ENCODE data around the gene TMEM208. TPM values are rescaled to one million over a fixed set of nuclear protein-coding genes. Genes with fewer than 3 reads are reported as not detected.

TMEM208 gene
- total RNA-seq, 1 donor = 17.3 TPM

DNA sequence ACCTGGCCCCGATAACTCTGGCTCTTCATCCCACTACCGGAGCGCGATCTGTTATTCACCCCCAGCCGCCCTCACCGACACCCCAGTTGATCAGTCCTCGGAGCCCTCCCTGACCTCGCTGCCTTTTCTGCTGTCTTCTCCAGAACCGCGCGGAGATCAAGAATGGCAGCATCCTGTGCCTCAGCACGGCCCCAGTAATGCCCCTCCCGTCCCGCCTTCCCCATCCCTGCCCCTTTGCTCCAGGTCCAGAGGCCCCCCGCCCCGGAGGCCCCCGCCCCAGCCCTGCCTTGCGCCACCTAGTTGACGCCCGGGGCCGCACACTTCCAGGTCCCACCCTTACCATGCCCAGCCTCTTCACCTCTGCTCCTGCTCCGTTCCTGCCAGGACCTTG, 27.1 kb upstream of the TMEM208 start:
- H3K4me3 ChIP-seq (ENCODE audit: low read length) = no peak overlapping the region
- H3K4me1 ChIP-seq (ENCODE audit: insufficient read depth, low read length) = no peaks in the 10 kb centered on the region
- H3K9me3 ChIP-seq (ENCODE audit: low read depth, low read length) = no peaks in the 10 kb centered on the region
- H3K27me3 ChIP-seq (ENCODE audit: insufficient read depth, low read length) = no peaks in the 10 kb centered on the region

DNA sequence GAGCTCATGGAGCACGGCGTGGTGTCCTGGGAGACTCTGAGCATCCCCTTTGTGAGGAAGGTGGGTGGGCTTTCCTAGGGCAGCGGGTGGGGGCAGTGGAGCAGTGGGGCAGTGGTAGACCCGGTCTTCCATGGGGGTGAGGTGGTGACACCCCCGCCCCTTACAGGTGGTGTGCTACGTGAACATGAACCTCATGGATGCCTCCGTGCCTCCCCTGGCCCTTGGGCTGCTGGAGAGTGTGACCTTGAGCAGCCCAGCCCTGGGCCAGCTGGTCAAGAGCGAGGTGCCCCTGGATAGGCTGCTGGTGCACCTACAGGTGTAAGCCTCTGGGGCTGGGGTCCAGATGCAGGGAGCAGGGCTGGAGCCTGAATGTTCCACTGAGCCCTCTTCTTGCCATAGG, 26.4 kb upstream of the TMEM208 start:
- Histone ChIP-seq H3K4me3 (ENCODE audit: low read length) (no peak overlapping the region), H3K9me3 (ENCODE audit: low read depth, low read length) (no peaks in the 10 kb centered on the region), H3K4me1 (ENCODE audit: insufficient read depth, low read length) (no peaks in the 10 kb centered on the region), H3K27me3 (ENCODE audit: insufficient read depth, low read length) (no peaks in the 10 kb centered on the region)

DNA sequence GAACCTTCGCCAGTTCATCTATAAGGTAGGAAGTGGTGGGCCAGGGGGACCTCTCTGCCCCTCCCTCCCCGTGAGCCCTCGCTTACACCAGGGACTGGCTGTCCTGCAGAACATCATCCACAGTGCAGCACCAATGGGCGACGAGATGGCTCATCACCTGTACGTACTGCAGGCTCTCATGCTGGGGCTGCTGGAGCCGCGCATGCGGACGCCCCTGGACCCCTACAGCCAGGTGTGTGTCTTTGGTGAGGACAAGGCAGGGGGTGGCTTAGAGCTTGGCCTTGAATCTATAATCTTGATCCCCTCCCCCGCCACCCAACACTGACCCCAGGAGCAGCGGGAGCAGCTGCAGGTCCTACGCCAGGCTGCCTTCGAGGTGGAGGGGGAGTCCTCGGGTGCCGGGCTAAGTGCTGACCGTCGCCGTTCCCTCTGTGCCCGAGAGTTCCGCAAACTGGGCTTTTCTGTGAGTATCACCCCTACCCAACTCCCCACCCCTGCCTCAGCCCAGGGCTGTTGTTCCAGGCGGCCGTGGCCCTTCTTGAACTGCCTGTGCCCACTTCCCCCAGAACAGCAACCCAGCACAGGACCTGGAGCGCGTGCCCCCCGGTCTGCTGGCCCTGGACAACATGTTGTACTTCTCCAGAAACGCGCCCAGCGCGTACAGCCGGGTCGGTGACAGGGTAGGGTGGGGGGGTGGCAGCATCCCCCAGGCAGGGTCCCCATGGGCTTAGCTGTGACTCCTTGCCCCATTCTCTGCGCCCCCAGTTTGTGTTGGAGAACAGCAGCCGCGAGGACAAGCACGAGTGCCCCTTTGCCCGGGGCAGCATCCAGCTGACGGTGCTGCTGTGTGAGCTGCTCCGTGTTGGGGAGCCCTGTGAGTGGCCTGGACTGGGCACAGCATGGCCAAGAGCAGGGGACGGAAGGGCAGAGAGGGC, 25.3 kb upstream of the TMEM208 start:
- Histone ChIP-seq H3K4me1 (ENCODE audit: insufficient read depth, low read length) (no peaks in the 10 kb centered on the region), H3K27me3 (ENCODE audit: insufficient read depth, low read length) (no peaks in the 10 kb centered on the region), H3K9me3 (ENCODE audit: low read depth, low read length) (no peaks in the 10 kb centered on the region), H3K4me3 (ENCODE audit: low read length) (no peak overlapping the region)

DNA sequence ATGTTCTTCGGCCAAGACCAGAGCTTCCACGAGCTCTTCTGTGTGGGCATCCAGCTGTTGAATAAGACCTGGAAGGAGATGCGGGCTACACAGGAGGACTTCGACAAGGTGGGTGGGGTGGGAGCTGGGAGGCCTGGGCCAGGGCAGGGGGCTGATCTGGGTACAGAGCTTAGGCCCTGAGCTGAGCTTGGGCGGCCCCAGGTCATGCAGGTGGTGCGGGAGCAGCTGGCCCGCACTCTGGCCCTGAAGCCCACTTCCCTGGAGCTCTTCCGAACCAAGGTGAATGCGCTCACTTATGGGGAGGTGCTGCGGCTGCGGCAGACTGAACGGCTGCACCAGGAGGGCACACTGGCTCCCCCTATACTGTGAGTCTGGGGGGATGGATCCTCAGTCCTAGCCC, 24.5 kb upstream of the TMEM208 start:
- no peak overlapping the region for H3K4me3 ChIP-seq (ENCODE audit: low read length)
- no peaks in the 10 kb centered on the region for H3K9me3 ChIP-seq (ENCODE audit: low read depth, low read length)
- no peaks in the 10 kb centered on the region for H3K27me3 ChIP-seq (ENCODE audit: insufficient read depth, low read length)
- no peaks in the 10 kb centered on the region for H3K4me1 ChIP-seq (ENCODE audit: insufficient read depth, low read length)

DNA sequence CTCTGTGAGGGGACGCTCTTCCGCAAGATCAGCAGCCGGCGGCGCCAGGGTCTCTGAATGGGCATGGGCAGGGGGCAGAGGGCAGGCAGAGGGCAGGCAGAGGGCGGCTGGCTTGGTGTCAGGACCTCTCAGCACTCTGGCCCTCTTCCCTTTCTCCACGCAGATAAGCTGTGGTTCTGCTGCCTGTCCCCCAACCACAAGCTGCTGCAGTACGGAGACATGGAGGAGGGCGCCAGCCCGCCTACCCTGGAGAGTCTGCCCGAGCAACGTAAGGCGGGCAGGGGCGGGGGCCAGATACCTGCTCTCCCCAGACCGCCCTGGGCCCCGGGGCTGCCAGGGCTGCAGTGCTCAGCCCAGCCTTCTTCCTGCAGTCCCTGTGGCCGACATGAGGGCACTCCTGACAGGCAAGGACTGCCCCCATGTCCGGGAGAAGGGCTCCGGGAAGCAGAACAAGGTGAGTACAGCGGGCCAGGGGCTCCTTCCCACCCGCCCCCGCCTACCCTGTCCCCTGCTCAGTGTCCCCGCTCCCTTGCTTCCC, 23.9 kb upstream of the TMEM208 start:
- Histone ChIP-seq H3K4me1 (ENCODE audit: insufficient read depth, low read length) (no peaks in the 10 kb centered on the region), H3K9me3 (ENCODE audit: low read depth, low read length) (no peaks in the 10 kb centered on the region), H3K27me3 (ENCODE audit: insufficient read depth, low read length) (no peaks in the 10 kb centered on the region), H3K4me3 (ENCODE audit: low read length) (no peak overlapping the region)

DNA sequence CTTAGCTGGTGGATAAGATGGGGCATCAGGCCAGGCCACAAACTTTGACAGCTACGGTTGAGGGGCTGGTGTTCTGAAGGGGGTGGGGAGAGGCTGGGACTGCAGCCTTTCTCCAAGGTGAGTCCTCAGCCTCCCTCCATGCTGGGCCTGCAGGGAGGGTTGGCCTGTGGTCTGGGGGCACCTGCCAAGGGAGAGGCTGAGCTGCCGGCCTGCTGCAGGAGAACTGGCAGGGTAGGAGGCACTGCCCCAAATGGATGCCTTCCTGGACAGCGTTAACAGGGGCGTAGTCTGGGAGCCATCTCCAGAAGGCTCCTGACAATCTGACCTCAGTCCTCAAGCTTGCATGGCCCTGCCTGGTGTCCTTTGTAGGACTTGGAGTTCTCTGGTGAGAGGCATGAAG, 22.9 kb upstream of the TMEM208 start:
- Histone ChIP-seq H3K4me3 (ENCODE audit: low read length) (no peak overlapping the region), H3K9me3 (ENCODE audit: low read depth, low read length) (no peaks in the 10 kb centered on the region), H3K27me3 (ENCODE audit: insufficient read depth, low read length) (no peaks in the 10 kb centered on the region), H3K4me1 (ENCODE audit: insufficient read depth, low read length) (no peaks in the 10 kb centered on the region)

DNA sequence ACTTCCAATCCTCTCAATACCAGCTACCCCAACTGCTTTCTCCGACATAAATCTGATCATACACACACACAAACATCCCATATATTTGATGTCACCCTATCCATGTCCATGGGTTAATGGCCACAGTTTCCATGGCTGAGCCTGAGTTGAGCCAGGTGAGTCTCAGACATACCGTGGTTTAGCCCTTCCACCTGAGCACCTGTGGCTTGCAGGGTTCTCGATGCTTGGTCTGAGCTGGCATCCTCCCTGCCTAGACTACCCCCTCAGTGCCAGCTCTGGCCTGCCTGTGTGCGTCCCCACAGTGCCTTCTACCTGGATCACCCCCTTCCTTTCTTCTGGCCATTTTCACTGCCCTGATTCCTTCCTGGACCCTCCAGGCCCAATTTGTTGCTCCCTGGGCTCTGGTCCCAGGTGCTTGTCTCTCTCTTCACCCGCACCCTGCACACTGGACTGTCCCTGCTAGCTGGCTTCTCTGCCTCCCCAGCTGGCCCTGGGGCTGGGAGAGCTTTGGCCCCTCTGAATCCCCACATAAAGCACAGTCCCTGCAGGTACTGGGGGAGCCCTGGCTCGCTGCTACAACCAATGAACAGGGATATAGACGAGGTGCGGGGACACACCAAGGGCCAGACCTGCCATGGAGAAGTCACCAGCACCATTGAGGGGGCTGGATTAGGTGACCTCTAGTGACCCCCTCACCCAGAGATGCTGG, 20.6 kb upstream of the TMEM208 start:
- Histone ChIP-seq H3K9me3 (ENCODE audit: low read depth, low read length) (no peaks in the 10 kb centered on the region), H3K4me3 (ENCODE audit: low read length) (no peak overlapping the region), H3K4me1 (ENCODE audit: insufficient read depth, low read length) (no peaks in the 10 kb centered on the region), H3K27me3 (ENCODE audit: insufficient read depth, low read length) (no peaks in the 10 kb centered on the region)

DNA sequence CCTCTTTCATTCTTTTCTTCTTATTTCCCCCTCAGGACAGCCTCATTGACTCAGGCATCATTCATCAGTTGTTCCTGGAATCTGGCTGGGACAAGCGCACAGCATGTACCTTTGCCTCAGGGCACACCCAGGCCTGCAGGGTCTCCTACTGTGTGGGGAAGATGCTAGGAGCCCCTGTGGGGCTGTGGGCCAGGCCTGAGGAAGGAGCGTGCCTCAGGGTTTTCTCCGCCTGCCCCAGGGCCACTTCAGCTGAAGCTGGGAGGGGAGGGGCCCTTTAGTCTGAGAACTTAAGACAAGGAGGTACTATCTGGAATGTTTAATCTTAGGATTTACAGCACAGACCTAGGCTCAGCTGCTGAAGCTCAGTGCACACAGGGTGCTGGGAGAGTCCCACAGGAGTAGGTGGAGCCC, 20.1 kb upstream of the TMEM208 start:
- H3K4me3 ChIP-seq (ENCODE audit: low read length) = no peak overlapping the region
- H3K9me3 ChIP-seq (ENCODE audit: low read depth, low read length) = no peaks in the 10 kb centered on the region
- H3K4me1 ChIP-seq (ENCODE audit: insufficient read depth, low read length) = no peaks in the 10 kb centered on the region
- no peaks in the 10 kb centered on the region for H3K27me3 ChIP-seq (ENCODE audit: insufficient read depth, low read length)

DNA sequence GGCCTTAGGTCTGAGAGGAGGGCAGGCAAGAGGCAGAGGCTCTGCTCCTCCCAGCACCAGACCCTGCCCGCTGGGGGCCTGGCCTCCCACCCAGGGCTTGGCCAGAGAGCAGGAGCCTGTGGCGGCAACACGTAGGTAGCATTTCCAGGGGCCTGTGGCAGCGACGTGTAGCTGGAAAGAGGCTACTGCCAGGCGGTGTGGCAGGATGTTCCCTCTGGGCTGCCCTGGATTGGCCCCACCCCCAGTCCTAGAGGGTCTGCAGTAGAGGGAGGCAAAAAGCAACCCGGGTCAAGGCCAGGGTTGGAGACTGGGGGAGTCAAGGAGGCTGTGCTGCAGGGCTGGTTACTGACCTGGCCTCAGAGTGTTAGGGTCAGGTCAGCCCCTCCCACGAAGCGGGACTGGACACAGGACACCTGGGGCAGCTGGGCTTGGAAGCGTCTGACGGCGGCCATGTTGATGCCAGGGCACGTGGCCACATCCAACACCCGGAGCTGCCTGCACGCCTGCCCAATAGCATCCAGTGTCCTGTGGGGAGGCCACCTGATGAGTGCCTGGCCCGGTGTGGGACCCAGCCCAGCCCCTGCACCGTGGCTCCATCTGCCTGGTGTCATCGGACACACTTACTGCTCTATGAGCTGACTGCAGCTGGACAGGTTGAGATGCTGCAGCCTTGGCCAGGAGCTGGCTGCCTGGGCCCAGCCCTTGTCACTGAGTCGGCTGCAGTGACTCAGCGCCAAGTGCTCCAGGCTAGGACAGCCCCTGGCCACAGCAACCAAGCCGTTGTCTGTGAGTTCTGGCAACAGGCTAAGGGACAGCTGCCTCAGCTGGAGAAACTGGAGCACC, 19.5 kb upstream of the TMEM208 start:
- no peaks in the 10 kb centered on the region for H3K9me3 ChIP-seq (ENCODE audit: low read depth, low read length)
- H3K4me1 ChIP-seq (ENCODE audit: insufficient read depth, low read length) = no peaks in the 10 kb centered on the region
- H3K27me3 ChIP-seq (ENCODE audit: insufficient read depth, low read length) = no peaks in the 10 kb centered on the region
- H3K4me3 ChIP-seq (ENCODE audit: low read length) = no peak overlapping the region

DNA sequence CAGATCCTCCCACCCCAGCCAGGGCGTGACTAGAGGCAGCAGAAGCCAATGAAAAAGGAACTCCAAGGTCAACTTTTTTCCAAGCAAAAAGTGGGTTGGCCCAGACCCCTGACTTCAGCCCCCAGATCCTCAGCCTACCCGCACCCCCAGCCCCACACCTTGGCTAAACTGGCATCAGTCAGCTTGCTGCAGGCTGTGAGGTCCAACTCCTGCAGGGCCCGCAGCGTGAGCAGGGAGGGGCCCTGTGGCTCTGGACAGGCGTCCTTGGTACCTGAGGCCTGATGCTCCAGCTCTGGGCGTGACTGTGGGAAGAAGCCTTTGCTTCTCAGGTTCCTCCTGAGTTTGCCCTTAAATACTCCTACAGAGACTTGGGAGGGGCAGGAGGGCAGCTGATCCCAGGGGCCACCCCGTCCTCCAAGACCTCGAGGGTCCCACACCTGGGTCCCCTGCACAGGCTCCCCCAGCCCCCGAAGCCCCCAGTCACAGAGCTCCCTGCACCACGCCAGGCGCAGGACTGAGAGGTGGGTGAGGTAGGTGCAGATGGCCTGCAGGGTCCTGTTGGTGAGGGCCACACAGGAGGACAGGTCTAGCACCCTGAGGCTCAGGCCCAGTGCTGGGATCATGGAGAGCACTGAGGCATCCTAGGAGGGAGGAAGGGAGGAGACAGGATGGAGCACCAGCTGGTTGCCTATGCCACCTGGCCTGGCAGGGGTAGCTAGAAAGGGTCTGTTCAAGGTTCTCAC, 18.6 kb upstream of the TMEM208 start:
- Histone ChIP-seq H3K4me1 (ENCODE audit: insufficient read depth, low read length) (no peaks in the 10 kb centered on the region), H3K9me3 (ENCODE audit: low read depth, low read length) (no peaks in the 10 kb centered on the region), H3K4me3 (ENCODE audit: low read length) (no peak overlapping the region), H3K27me3 (ENCODE audit: insufficient read depth, low read length) (no peaks in the 10 kb centered on the region)

DNA sequence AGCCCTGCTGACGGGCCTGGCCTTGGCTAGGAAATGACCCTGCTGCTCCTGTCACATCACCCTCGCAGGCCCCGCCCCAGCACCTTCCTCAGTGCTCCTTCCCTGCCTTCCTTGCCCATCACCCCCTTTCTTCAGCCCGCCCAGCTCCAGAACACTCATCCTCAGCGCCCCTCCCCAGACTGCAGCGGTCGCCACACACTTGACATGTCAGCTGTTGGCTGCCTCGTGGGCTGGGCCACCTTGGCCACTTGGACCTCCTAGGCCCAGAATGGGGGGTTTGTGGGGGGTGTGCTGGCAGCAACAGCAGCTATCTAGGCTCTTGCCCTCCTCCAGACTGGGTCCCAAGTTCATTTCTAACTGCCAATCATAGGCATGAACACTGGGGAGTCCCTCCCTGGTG, 17.4 kb upstream of the TMEM208 start:
- H3K4me3 ChIP-seq (ENCODE audit: low read length) = no peak overlapping the region
- H3K9me3 ChIP-seq (ENCODE audit: low read depth, low read length) = no peaks in the 10 kb centered on the region
- H3K27me3 ChIP-seq (ENCODE audit: insufficient read depth, low read length) = no peaks in the 10 kb centered on the region

DNA sequence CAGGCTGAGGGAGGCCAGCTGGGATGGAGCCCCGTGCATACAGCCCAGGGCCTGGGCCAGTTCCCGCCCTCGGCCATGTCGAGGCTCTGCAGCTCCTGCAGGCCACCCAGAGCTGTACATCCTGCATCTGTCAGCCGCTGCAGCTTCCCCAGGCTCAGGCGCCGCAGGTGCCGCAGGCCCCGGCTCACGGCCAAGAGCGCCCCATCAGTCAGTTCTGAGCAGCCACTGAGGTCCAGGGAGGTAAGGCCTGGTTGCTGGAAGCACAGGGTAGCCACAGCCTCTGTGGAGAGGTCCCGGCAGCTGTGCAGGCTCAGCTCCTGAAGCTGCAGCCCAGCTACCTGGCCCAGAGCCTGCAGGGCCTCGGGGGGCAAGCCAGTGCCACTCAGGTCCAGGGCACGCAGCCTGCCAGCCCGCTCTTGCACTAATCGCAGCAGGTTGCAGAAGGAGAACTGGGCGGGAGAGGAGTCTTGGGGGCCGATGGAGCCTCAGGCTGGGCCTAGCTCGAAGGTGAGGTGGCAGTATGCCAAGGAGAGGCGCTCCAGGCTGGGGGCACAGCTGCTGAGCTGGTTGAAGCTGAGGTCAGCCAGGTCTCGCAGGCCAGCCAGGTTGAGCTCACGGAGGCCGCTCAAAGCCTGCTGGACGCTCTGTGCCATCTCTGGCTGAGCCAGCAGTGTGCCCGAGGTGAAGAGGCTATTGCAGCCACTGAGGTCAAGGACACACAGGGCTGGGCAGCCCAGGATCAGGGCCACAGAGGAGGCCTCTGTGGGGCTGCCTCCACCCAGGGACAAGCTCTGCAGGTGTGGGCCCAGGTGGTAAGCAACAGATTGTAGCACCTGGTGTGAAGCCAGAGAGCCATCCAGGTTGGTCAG, 16.6 kb upstream of the TMEM208 start:
- Histone ChIP-seq H3K27me3 (ENCODE audit: insufficient read depth, low read length) (no peaks in the 10 kb centered on the region), H3K9me3 (ENCODE audit: low read depth, low read length) (no peaks in the 10 kb centered on the region), H3K4me3 (ENCODE audit: low read length) (no peak overlapping the region), H3K4me1 (ENCODE audit: insufficient read depth, low read length) (no peaks in the 10 kb centered on the region)

More for the DNA sequence above, 17.4 kb upstream of the TMEM208 start:
- no peaks in the 10 kb centered on the region for H3K4me1 ChIP-seq (ENCODE audit: insufficient read depth, low read length)

DNA sequence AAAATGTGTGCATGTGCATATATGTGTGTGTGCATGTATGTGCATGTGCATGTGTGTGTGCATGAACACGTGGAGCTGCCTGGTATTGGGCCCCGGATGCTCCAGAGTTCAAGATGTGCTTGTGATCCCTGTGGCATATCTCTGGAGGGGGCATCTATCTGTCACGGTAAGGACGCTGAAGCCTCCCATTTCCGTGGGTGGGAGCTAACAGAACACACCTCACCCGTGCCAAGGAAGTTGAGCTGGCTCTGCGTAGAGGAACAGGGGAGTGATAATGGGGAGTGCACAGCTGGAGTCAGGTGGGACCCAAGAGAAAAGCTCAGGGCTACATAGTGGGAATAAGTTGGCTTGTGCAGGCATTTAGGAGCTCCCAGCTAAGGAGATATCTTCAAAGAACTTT, 15.3 kb upstream of the TMEM208 start:
- Histone ChIP-seq H3K27me3 (ENCODE audit: insufficient read depth, low read length) (no peaks in the 10 kb centered on the region), H3K4me1 (ENCODE audit: insufficient read depth, low read length) (peaks cover 4% of the 10 kb centered on the region), H3K4me3 (ENCODE audit: low read length) (no peak overlapping the region), H3K9me3 (ENCODE audit: low read depth, low read length) (no peaks in the 10 kb centered on the region)
